LoVo (cell line): Measurements from ENCODE around the gene ADPRH.

Experiments used
- DNase-seq: peaks from one replicate; pipeline ENCODE4 v3.0.0-alpha.2; 2016; ENCODE audit warnings: low spot score

Gene ADPRH

GRCh38 chr3:119597548-119598288 lies 18.4 kb downstream of the ADPRH start, which contains the start of gene PLA1A:
PLA1A (plus strand) TSS chr3:119597885; CDS start chr3:119597914, 29 bp downstream.
- no peak for DNase-seq

- DNase-seq, result no peak
Measured at GRCh38 chr3:119598410-119599098, 19.3 kb downstream of the ADPRH start.

- no peak for DNase-seq
Measured at GRCh38 chr3:119599558-119600174, 20.4 kb downstream of the ADPRH start.

GRCh38 chr3:119600732-119601131 lies 21.4 kb downstream of the ADPRH start:
- DNase-seq, result no peak

- no peak for DNase-seq
Measured at GRCh38 chr3:119601154-119601553, 21.9 kb downstream of the ADPRH start.

- DNase-seq, result no peak
Measured at GRCh38 chr3:119602676-119603075, 23.4 kb downstream of the ADPRH start.

- DNase-seq, result no peak
Measured at GRCh38 chr3:119604878-119605277, 25.6 kb downstream of the ADPRH start.

- DNase-seq, result no peak
Measured at GRCh38 chr3:119608405-119609000, 29.2 kb downstream of the ADPRH start.

DNA sequence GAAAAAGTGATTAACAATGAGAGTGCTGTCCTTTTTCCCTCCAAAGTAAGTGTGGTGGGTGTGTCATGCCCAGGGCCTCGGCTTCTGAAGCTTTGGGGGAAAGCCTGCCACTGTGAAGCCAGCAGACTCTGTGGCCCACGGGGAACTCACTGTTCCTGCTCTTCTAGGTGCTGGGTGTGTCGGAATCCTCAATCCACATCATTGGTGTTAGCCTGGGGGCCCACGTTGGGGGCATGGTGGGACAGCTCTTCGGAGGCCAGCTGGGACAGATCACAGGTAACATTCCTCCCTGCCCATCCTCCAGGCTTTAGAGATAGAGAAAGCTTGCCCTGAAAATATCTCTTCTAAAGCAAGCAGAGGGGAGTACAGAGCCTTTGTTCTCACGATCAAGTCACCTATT lies 30.0 kb downstream of the ADPRH start:
- no peak for DNase-seq

GRCh38 chr3:119611664-119612063 lies 32.4 kb downstream of the ADPRH start:
- DNase-seq, result no peak

DNA sequence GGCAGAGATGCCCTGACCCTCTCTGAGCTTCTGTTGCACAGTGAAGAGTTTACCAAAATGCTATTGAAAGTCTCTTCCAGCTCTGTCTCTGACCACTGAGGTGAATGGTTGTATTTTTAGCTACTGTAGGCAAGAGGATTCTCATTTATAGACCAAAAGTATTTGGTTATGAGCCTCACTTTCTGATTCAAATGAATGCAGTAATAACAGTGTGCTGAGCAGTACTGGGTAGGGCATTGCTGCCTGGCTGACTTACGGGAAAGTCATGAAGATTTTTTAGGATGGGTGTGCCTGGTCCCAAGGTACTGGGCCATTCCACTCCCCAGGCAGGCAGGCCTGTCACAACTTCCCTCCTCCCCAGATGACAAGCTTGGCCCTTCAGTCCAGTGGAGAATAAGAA lies 33.9 kb downstream of the ADPRH start:
- DNase-seq, result no peak

DNA sequence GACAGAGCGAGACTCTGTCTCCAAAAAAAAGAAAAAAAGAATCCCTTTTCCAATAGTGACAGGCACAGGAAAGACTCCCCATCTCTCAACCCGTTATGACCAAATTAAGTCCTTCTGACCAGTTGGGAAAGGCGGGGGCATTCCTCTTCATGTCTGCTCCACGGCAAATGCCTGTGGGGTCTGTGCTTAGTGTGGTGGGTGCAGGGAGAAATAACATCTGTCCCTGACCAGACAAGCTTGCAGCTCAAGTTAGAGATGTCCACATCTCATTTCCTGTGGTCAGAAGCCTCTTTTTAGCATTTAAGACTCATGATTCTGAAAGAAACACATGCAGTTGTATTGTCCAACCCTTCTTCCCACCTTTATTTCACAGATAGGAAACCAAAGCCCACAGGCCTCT lies 34.6 kb downstream of the ADPRH start:
- no peak for DNase-seq

- DNase-seq, result no peak
Measured at GRCh38 chr3:119616056-119616455, 36.8 kb downstream of the ADPRH start.

- no peak for DNase-seq
Measured at GRCh38 chr3:119619094-119619493, 39.8 kb downstream of the ADPRH start.

DNA sequence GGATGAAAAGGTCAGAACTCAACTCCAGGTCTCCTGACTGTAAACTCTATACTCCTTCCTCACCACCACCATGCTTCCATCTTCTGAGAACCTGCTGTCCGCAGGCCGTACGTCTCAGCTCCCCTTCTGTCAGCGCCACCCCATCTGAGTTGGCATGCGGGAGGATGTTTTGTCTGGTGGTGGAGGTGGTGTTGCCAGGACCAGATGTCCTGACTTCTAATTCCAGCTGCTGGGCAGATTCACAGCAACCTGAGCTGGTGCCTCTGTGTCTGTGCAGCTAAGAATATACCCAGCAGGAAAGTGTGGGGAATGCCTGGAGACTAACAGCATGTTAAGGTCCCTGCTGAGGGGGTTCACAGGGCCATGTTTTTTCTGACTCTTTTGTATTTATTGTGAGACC lies 41.6 kb downstream of the ADPRH start:
- DNase-seq, result no peak

DNA sequence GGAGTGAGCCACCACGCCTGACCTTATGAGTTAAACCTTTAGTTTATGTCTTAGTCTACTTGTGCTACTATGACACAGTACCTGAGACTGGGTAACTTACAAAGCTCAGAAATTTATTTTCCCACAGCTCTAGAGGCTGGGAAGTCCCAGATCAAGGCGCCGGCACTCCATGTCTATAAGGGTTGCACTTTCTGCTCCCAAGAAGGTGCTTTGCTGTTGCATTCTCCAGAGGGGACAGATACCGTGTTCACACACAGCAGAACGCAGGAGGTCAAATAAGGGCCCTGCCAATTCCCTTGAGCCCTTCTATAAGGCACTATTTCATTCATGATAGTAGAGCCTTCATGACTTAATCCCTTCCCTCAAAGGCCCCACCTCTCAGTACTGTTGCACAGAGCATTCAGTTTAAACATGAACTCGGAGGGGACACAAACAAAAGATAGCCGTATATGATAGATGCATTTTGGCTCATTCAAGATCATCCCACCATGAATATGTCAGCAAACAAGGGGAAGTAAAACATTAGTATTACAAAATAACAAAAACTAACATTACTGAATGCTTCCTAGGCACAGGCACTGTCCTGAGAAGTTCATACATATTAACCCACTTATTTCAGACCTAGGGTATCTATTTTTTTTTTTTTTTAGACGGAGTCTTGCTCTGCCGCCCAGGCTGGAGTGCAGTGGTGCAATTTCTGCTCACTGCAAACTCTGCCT lies 44.9 kb downstream of the ADPRH start:
- DNase-seq, result no peak

- DNase-seq, result no peak
Measured at GRCh38 chr3:119625451-119626153, 46.3 kb downstream of the ADPRH start.

GRCh38 chr3:119626196-119626595 lies 46.9 kb downstream of the ADPRH start:
- DNase-seq, result no peak

GRCh38 chr3:119627461-119627860 lies 48.2 kb downstream of the ADPRH start:
- DNase-seq, result no peak

GRCh38 chr3:119628390-119628789 lies 49.1 kb downstream of the ADPRH start:
- DNase-seq, result no peak

DNA sequence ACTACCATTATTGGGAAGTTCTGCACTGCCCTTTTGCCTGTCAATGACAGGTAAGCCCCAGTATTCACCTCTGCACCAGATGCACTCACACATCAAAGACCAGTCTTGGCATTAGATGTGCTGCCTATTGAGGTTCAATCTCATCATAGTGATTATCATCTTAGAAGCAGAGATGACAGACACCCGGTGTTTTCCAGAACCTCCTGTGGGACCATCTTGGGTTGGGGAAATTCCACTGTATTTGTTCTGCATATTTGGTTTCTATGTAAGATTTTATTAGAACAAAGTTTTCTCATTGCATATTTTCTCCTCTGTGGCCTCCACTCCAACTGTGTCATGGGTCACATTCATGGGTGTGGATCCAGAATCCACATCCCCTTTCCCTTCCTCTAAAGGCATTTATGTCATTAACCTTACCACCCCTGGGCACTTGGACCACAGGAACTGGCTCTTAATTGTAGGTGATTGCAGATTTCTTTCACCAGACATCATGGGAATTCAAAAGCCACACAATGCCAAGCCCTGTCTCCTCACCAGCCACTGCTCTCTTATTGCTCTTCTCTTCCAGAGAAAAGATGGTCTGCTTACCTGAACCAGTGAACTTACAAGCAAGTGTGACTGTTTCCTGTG lies 49.6 kb downstream of the ADPRH start:
- peak; percentile 20 for DNase-seq
